Left renal cortex interstitium (tissue), 4 donors: ENCODE measurements around the gene NARS2. TPM values are rescaled to one million over a fixed set of nuclear protein-coding genes. Genes with fewer than 3 reads are reported as not detected.

Experiments
- DNase-seq, 4 donors: peaks; one replicate each; pipeline ENCODE4 v3.0.0-alpha.2; 2013; ENCODE audit warnings: low read depth in 4 of 4, low spot score in 2 of 4, missing footprints in 1 of 4
- polyA plus RNA-seq, 4 donors: library from polyadenylated mRNA; unstranded; fragments of 120-200 nt; gene quantifications; one replicate each; pipeline ENCODE4 v1.2.1, GENCODE V29; 2013; ENCODE audit not compliant: insufficient read length in 4 of 4

The NARS2 gene
- polyA plus RNA-seq, 4 donors = 32.9 to 53.2 (median 38.3) TPM

GRCh38 chr11:78418584-78419211 lies 156.0 kb downstream of the NARS2 start:
- DNase-seq = peak in 2 of 4 donors; percentile 14 to 31

GRCh38 chr11:78417888-78418583 lies 156.6 kb downstream of the NARS2 start:
- peak; percentile 31 to 75 (median 55) for DNase-seq

- no peak for DNase-seq
Observed at GRCh38 chr11:78417175-78417887, 157.3 kb downstream of the NARS2 start, which contains the start of gene GAB2. Gene GAB2, minus strand, starts transcription at chr11:78417820. Its CDS starts 100 bp downstream, at chr11:78417720.

- DNase-seq = peak in 3 of 4 donors; percentile 67 to 85 (median 74)
Observed at GRCh38 chr11:78416285-78417174, 158.1 kb downstream of the NARS2 start.

GRCh38 chr11:78415338-78415737 lies 159.3 kb downstream of the NARS2 start:
- DNase-seq = no peak

GRCh38 chr11:78414321-78415051 lies 160.2 kb downstream of the NARS2 start:
- no peak for DNase-seq

- no peak for DNase-seq
Observed at GRCh38 chr11:78408619-78409018, 166.0 kb downstream of the NARS2 start.

- DNase-seq = no peak
Observed at GRCh38 chr11:78406568-78407196, 168.0 kb downstream of the NARS2 start.

- no peak for DNase-seq
Observed at GRCh38 chr11:78405805-78406204, 168.9 kb downstream of the NARS2 start.

GRCh38 chr11:78403781-78404180 lies 170.9 kb downstream of the NARS2 start:
- DNase-seq = no peak

GRCh38 chr11:78402847-78403246 lies 171.8 kb downstream of the NARS2 start:
- no peak for DNase-seq

GRCh38 chr11:78400702-78401101 lies 174.0 kb downstream of the NARS2 start:
- no peak for DNase-seq

- DNase-seq = no peak
Observed at GRCh38 chr11:78400116-78400515, 174.5 kb downstream of the NARS2 start.

- no peak for DNase-seq
Observed at GRCh38 chr11:78399136-78399535, 175.5 kb downstream of the NARS2 start.

- no peak for DNase-seq
Observed at GRCh38 chr11:78398715-78399114, 175.9 kb downstream of the NARS2 start.

- no peak for DNase-seq
Observed at GRCh38 chr11:78397398-78397797, 177.3 kb downstream of the NARS2 start.

GRCh38 chr11:78395597-78395996 lies 179.1 kb downstream of the NARS2 start:
- DNase-seq = no peak

GRCh38 chr11:78392854-78393253 lies 181.8 kb downstream of the NARS2 start:
- DNase-seq = no peak

GRCh38 chr11:78391424-78391823 lies 183.2 kb downstream of the NARS2 start:
- no peak for DNase-seq
